Measurements from ENCODE around the gene EPN1.

Gene EPN1

GRCh38 chr19:55674841-55675660, at the start of gene EPN1:
TSS of gene EPN1 (plus strand) at chr19:55675226. CDS start at chr19:55678628, 3,402 bp downstream.
- DNase-seq: peak; percentile 93

GRCh38 chr19:55626350-55626749, 48.7 kb upstream of the EPN1 start:
- no peak for DNase-seq

DNA sequence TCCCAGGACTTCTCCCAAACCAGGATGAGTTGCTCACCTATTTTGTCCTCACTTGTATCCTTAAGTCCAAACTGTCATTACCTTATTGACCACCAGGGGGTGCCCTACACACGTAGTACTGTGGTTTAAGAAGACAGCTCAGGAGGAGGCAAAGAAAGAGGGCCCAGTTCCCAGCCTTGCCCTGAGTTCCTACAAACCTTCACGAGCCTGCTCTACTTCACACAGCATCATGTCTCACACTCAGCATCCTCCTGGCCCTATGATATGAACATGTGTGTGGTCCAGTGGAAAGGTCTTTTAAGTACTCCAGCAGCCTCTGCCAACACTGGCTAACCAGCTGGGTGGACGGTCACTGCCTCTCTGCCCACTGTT, 42.6 kb upstream of the EPN1 start:
- peak; percentile 86 for DNase-seq

DNA sequence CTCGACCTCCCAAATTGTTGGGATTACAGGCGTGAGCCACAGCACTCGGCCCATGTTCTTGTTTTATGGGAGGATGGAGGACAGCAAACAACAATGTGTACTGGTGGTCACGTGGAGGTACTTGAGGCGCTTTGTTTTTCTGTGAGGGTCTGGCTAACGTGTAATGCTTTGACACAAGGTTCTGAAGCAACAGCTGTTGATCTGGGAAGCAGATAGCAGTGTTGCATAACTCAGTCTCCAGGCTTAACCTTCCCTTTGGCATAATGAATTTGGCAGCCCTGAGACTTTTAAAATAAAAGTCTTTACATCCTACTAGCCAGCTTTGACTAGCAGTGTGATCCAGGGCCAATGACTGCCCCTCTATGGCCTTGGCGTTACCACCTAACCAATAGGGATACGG, 41.2 kb upstream of the EPN1 start:
- no peak for DNase-seq

DNA sequence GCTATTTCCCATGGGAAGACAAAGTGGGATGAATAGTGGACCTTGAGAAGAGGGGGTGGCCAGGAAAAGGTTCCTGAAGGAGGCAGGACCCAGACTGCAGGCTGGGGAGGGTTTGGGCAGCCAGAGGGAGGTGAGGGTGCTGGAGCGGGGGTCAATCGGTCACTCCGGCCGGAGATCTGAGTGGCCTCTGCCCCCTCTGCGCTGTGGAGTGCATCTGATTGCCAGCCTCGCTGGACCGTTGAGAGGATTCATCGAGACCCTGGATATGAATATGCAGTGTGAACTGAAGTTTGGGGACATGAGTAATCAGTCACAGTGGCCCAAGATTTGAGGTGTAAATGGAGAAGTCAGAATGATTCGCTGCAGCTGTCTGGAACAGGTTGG, 39.7 kb upstream of the EPN1 start:
- no peak for DNase-seq

DNA sequence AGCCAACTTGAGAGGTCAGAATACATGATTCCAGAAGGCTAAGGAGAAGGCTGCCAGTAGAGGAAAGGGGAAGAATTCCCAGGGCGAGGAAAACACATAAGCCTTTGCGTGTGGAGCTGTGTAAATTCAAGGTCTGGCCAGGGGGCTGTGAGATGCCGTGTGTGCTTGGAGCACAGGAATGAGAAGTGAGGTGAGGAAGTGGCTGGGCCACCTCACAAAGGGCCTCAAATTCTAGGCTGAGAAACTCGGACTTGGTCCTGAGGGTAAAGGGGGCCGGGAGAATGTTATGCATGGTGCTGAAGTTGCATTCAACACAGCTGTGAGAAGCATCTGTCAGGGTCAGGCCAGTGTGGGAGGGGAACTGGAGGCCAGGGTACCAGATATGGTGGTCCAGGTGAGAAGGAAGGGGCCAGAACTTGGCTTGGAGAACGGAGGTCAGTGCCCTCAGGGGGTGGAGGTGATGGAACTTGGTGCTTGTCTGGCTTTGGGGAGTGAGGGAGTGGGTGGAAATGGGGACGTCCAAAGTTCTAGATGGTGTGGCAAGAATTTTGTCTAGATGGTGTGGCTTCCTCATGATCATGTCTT, 39.1 kb upstream of the EPN1 start:
- DNase-seq: no peak

DNA sequence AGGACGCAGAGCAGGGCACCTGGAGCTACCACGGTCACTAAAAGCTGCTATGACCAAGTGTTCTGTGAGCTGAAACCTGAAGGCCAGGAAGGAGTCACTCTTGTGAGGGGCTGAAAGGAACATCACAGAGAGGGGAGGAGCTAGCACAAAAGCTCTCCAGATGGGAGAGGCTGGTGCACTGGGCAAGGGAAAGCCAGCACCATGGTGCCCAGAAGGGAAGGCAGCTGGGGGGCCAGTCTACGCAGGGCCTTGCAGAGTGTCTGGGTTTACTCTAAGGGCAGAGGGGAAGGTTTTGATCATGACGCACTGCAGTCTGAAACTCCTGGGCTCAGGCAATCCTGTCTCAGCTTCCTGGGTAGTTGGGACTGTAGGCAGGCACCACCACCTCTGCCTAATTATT, 38.3 kb upstream of the EPN1 start:
- DNase-seq: no peak

- no peak for DNase-seq
Observed at GRCh38 chr19:55637534-55637933, 37.5 kb upstream of the EPN1 start.

DNA sequence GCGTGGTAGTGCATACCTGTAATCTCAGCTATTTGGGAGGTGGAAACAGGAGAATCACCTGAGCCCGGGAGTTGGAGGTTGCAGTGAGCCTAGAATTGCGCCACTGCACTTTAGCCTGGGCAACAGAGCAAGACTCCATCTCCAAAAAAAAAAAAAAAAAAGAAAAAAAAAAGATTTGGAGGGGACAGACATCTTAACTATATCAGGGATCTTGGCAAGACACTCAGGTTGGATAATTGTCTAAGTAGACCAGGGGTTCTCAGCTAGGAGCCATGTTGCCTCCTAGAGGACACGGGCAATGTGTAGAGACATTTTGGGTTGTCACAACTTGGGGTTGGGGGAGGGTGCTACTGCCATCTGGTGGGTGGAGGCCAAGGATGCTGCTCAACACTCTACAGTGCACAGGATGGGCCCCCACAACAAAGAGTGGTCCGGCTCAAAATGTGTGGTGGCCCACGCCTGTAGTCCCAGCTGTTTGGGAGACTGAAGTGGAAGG, 36.1 kb upstream of the EPN1 start:
- no peak for DNase-seq

- DNase-seq: peak; percentile 70
Observed at GRCh38 chr19:55640043-55640576, 34.9 kb upstream of the EPN1 start.

- DNase-seq: no peak
Observed at GRCh38 chr19:55640577-55641425, 34.2 kb upstream of the EPN1 start, which contains the start of gene ZNF580. TSS of gene ZNF580 (plus strand) at chr19:55641002. CDS start at chr19:55642509, 1,507 bp downstream.

GRCh38 chr19:55641426-55642152, 33.4 kb upstream of the EPN1 start:
- no peak for DNase-seq

- no peak for DNase-seq
Observed at GRCh38 chr19:55642153-55643002, 32.6 kb upstream of the EPN1 start.

DNA sequence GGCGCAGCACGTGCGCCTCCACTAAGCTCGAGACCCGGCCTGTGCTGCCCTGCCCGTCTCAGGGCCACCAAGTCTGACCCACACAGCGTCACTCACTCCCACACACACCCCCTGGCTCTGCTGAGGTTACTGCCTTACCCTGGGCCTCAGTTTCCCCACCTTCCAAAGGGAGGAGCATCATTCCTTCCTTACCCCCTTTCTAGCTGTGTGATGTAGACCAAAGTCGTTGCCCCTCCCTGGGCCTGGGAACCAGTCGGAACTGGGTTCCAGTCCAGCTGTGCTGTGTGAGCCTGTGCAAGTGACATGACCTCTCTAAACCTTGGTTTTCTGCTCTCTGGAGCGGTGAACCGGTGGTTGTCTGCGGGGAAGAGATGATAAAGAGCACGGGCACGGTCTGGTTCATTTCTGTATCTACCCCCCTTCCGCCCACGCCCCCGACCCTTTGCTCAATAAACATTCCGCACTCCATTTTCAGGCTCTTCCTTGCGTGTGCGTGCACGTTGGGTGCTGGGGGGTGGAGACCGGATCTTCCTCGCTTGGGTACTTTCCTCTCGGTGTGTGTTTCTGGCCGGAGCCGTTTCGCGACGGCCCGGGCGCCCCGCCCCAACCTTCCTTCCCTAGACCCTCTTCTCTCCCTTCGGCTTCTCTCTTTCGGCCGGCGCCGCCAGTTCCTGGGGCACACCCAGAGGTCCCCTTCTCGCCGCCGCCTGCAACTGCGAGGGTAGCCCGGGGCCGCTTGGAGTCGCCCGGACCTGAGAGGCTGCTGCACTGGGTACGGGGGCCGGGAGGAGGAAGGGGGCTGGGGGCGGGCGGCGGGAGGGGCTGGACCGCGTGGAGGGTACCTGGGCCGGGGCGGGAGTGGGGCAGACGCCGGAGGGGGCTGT, 31.8 kb upstream of the EPN1 start, which contains the start of gene ZNF581:
Gene ZNF581 (plus strand): TSS at position 647 of the 884 bp plus-strand sequence. CDS start 923 bp downstream, outside the sequence.
- no peak for DNase-seq

- DNase-seq: no peak
Observed at GRCh38 chr19:55643887-55644176, 31.2 kb upstream of the EPN1 start.

- no peak for DNase-seq
Observed at GRCh38 chr19:55644191-55644833, 30.7 kb upstream of the EPN1 start.

GRCh38 chr19:55644842-55645511, 30.0 kb upstream of the EPN1 start:
- no peak for DNase-seq

DNA sequence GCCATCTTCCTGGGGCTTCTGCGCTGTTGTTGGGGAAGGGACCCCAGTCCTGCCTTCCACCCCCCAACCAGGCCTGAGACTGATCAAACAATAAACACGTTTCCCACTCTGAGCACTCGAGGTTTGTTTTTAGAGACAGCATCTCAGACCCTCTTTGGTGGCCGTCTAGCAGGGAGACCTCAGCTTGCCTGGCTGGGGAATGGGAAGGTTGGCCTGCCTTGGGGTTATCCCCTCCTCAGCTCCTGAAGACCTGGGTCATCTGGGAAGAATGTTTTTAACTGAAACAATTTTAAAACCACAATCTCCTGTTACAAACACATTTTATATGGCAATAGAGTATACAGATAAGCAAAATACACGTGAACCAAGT, 29.5 kb upstream of the EPN1 start:
- DNase-seq: no peak

All from NCI-H1048 (cell line).